ENCODE results near the gene APRT.

Gene APRT

DNA sequence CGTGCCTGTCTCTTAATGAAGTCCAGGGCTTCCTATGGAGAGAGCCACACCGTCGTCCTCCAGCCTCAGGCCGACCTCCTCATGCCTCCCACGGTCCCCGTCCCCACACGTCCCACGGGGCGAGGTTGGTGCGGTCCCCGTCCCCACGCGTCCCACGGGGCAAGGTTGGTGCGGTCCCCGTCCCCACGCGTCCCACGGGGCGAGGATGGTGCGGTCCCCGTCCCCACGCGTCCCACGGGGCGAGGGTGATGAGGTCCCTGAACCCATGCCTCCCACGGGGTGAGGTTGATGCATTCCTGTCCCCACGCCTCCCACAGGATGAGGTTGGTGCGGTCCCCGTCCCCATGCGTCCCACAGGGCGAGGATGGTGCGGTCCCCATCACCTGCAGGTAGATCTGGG is 24.1 kb upstream of the APRT start:
- Histone ChIP-seq H3K27me3 (ENCODE audit: insufficient read depth, poor library complexity, severe bottlenecking) (no peaks in the 10 kb centered on the region), H3K27ac (replicated peaks) (no peak overlapping the region), H3K4me3 (replicated peaks; ENCODE audit: insufficient read depth, low read length) (no peak overlapping the region)
- TF ChIP-seq GABPA (IDR thresholded peaks at IDR 0.05; ENCODE audit: low read depth): no peak
- no peak for TF ChIP-seq POLR2AphosphoS5 (IDR thresholded peaks at IDR 0.05; ENCODE audit: low read depth)
- TF ChIP-seq, protein P1, sequence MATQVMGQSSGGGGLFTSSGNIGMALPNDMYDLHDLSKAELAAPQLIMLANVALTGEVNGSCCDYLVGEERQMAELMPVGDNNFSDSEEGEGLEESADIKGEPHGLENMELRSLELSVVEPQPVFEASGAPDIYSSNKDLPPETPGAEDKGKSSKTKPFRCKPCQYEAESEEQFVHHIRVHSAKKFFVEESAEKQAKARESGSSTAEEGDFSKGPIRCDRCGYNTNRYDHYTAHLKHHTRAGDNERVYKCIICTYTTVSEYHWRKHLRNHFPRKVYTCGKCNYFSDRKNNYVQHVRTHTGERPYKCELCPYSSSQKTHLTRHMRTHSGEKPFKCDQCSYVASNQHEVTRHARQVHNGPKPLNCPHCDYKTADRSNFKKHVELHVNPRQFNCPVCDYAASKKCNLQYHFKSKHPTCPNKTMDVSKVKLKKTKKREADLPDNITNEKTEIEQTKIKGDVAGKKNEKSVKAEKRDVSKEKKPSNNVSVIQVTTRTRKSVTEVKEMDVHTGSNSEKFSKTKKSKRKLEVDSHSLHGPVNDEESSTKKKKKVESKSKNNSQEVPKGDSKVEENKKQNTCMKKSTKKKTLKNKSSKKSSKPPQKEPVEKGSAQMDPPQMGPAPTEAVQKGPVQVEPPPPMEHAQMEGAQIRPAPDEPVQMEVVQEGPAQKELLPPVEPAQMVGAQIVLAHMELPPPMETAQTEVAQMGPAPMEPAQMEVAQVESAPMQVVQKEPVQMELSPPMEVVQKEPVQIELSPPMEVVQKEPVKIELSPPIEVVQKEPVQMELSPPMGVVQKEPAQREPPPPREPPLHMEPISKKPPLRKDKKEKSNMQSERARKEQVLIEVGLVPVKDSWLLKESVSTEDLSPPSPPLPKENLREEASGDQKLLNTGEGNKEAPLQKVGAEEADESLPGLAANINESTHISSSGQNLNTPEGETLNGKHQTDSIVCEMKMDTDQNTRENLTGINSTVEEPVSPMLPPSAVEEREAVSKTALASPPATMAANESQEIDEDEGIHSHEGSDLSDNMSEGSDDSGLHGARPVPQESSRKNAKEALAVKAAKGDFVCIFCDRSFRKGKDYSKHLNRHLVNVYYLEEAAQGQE (IDR thresholded peaks at IDR 0.05; ENCODE audit: insufficient replicate concordance, low read depth): no peak
- TF ChIP-seq CTCF (IDR thresholded peaks at IDR 0.05; ENCODE audit: insufficient read depth, low read length): no peak
- DNase-seq (ENCODE audit: low read depth in 1 of 2, low spot score in 1 of 2): no peak

DNA sequence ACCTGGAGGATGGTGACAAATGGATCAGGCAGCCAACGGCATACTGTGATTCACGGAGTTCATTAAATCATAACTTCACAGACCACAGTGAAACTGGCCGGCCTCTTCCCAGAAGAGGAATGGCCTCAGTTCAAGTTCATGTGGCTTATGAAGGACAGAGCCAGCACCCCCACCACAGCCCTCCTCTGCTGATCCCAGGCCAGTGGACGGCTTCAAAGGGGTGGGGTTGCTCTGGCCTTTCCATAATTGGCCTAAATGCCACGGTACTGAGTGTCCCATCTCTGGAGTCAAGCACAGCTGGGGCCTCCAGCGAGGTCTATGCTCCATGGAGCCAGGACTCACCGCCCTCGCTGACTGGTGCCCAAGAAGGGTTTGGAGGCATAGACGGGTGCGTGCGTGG is 23.7 kb upstream of the APRT start:
- no peak for DNase-seq (ENCODE audit: low read depth in 1 of 2, low spot score in 1 of 2)
- TF ChIP-seq, protein P1 (IDR thresholded peaks at IDR 0.05; ENCODE audit: insufficient replicate concordance, low read depth): no peak
- TF ChIP-seq SPI1 (IDR thresholded peaks at IDR 0.05; ENCODE audit: borderline replicate concordance, low read depth) (no peak), CTCF (IDR thresholded peaks at IDR 0.05; ENCODE audit: insufficient read depth, low read length) (no peak), POLR2AphosphoS5 (IDR thresholded peaks at IDR 0.05; ENCODE audit: low read depth) (no peak), GABPA (IDR thresholded peaks at IDR 0.05; ENCODE audit: low read depth) (no peak)

GRCh38 chr16:88834670-88835069 is 22.9 kb upstream of the APRT start:
- Histone ChIP-seq H3K27me3 (ENCODE audit: insufficient read depth, poor library complexity, severe bottlenecking) (no peaks in the 10 kb centered on the region), H3K27ac (replicated peaks) (no peak overlapping the region), H3K4me3 (replicated peaks; ENCODE audit: insufficient read depth, low read length) (no peak overlapping the region)
- no peak for DNase-seq (ENCODE audit: low read depth in 1 of 2, low spot score in 1 of 2)
- TF ChIP-seq SPI1 (IDR thresholded peaks at IDR 0.05; ENCODE audit: borderline replicate concordance, low read depth): no peak

More for the DNA sequence above, 23.7 kb upstream of the APRT start:
- no peaks in the 10 kb centered on the region for H3K27me3 ChIP-seq (ENCODE audit: insufficient read depth, poor library complexity, severe bottlenecking)
- no peak overlapping the region for H3K4me3 ChIP-seq (replicated peaks; ENCODE audit: insufficient read depth, low read length)
- H3K27ac ChIP-seq (replicated peaks): no peak overlapping the region

- Histone ChIP-seq H3K27me3 (ENCODE audit: insufficient read depth, poor library complexity, severe bottlenecking) (no peaks in the 10 kb centered on the region), H3K4me3 (replicated peaks; ENCODE audit: insufficient read depth, low read length) (no peak overlapping the region), H3K27ac (replicated peaks) (no peak overlapping the region)
- DNase-seq (ENCODE audit: low read depth in 1 of 2, low spot score in 1 of 2): no peak
- TF ChIP-seq CTCF (IDR thresholded peaks at IDR 0.05; ENCODE audit: insufficient read depth, low read length) (no peak), GABPA (IDR thresholded peaks at IDR 0.05; ENCODE audit: low read depth) (no peak), POLR2AphosphoS5 (IDR thresholded peaks at IDR 0.05; ENCODE audit: low read depth) (no peak), SPI1 (IDR thresholded peaks at IDR 0.05; ENCODE audit: borderline replicate concordance, low read depth) (no peak)
- TF ChIP-seq, protein P1 (IDR thresholded peaks at IDR 0.05; ENCODE audit: insufficient replicate concordance, low read depth): no peak
These were observed 21.4 kb upstream of the APRT start for GRCh38 chr16:88833086-88833485.
